ENCODE data around the gene ERC2.

The ERC2 gene

GRCh38 chr3:55691141-55691540, 777.1 kb downstream of the ERC2 start:
- DNase-seq, result no peak

GRCh38 chr3:55690726-55691125, 777.5 kb downstream of the ERC2 start:
- DNase-seq, result peak; percentile 47 to 78

- DNase-seq, result no peak
Measured at GRCh38 chr3:55690177-55690576, 778.1 kb downstream of the ERC2 start.

GRCh38 chr3:55688154-55688553, 780.1 kb downstream of the ERC2 start:
- DNase-seq, result no peak

GRCh38 chr3:55687526-55687925, 780.7 kb downstream of the ERC2 start:
- DNase-seq, result no peak

GRCh38 chr3:55686426-55687254, 781.6 kb downstream of the ERC2 start:
- no peak for DNase-seq

GRCh38 chr3:55683666-55684270, 784.5 kb downstream of the ERC2 start:
- DNase-seq, result no peak

GRCh38 chr3:55682461-55682860, 785.8 kb downstream of the ERC2 start:
- DNase-seq, result no peak

GRCh38 chr3:55678546-55679216, 789.6 kb downstream of the ERC2 start:
- DNase-seq, result no peak

GRCh38 chr3:55676643-55677042, 791.6 kb downstream of the ERC2 start:
- DNase-seq, result no peak

GRCh38 chr3:55675478-55675877, 792.8 kb downstream of the ERC2 start:
- no peak for DNase-seq

GRCh38 chr3:55673764-55674163, 794.5 kb downstream of the ERC2 start:
- DNase-seq, result no peak

- no peak for DNase-seq
Measured at GRCh38 chr3:55669133-55669532, 799.1 kb downstream of the ERC2 start.

GRCh38 chr3:55668359-55668758, 799.9 kb downstream of the ERC2 start:
- DNase-seq, result no peak

GRCh38 chr3:55664387-55664786, 803.9 kb downstream of the ERC2 start:
- no peak for DNase-seq

GRCh38 chr3:55662683-55663082, 805.6 kb downstream of the ERC2 start:
- no peak for DNase-seq

- no peak for DNase-seq
Measured at GRCh38 chr3:55661571-55661970, 806.7 kb downstream of the ERC2 start.

GRCh38 chr3:55661141-55661540, 807.1 kb downstream of the ERC2 start:
- no peak for DNase-seq

- no peak for DNase-seq
Measured at GRCh38 chr3:55660642-55661041, 807.6 kb downstream of the ERC2 start.

GRCh38 chr3:55659701-55660100, 808.6 kb downstream of the ERC2 start:
- no peak for DNase-seq

- peak; percentile 40 to 58 for DNase-seq
Measured at GRCh38 chr3:55658690-55659562, 809.3 kb downstream of the ERC2 start.

GRCh38 chr3:55658270-55658669, 810.0 kb downstream of the ERC2 start:
- no peak for DNase-seq

- DNase-seq, result no peak
Measured at GRCh38 chr3:55655544-55655943, 812.7 kb downstream of the ERC2 start.
